ENCODE data around the gene DGUOK.
A peak's percentile ranks its signal among the peaks of the same experiment; 100 is the strongest.

DGUOK gene

GRCh38 chr2:73956218-73956865 is 29.7 kb downstream of the DGUOK start:
- DNase-seq = no peak

- DNase-seq = no peak
These were observed 34.6 kb downstream of the DGUOK start for GRCh38 chr2:73961274-73961673.

- no peak for DNase-seq
These were observed 35.3 kb downstream of the DGUOK start for GRCh38 chr2:73961823-73962615.

GRCh38 chr2:73962798-73963197 is 36.1 kb downstream of the DGUOK start:
- DNase-seq = no peak

- no peak for DNase-seq
These were observed 36.9 kb downstream of the DGUOK start for GRCh38 chr2:73963385-73964120.

GRCh38 chr2:73964223-73964622 is 37.5 kb downstream of the DGUOK start:
- DNase-seq = no peak

GRCh38 chr2:73965053-73965452 is 38.4 kb downstream of the DGUOK start:
- no peak for DNase-seq

- DNase-seq = no peak
These were observed 41.8 kb downstream of the DGUOK start for GRCh38 chr2:73968357-73968937.

GRCh38 chr2:73969356-73969755 is 42.7 kb downstream of the DGUOK start:
- DNase-seq = no peak

GRCh38 chr2:73970141-73970803 is 43.6 kb downstream of the DGUOK start:
- no peak for DNase-seq

GRCh38 chr2:73970850-73971471 is 44.3 kb downstream of the DGUOK start:
- peak; percentile 88 for DNase-seq

- DNase-seq = no peak
These were observed 45.0 kb downstream of the DGUOK start for GRCh38 chr2:73971722-73972121.

GRCh38 chr2:73972846-73973245 is 46.2 kb downstream of the DGUOK start:
- no peak for DNase-seq

- DNase-seq = no peak
These were observed 49.1 kb downstream of the DGUOK start for GRCh38 chr2:73975731-73976130.

GRCh38 chr2:73976803-73977202 is 50.1 kb downstream of the DGUOK start:
- no peak for DNase-seq

- DNase-seq = no peak
These were observed 50.8 kb downstream of the DGUOK start for GRCh38 chr2:73977466-73977865.

GRCh38 chr2:73979021-73979420 is 52.3 kb downstream of the DGUOK start:
- peak; percentile 47 for DNase-seq

- DNase-seq = no peak
These were observed 53.0 kb downstream of the DGUOK start for GRCh38 chr2:73979686-73980085.

- DNase-seq = no peak
These were observed 53.9 kb downstream of the DGUOK start for GRCh38 chr2:73980566-73980965.

- DNase-seq = no peak
These were observed 54.7 kb downstream of the DGUOK start for GRCh38 chr2:73981081-73982001.

- DNase-seq = no peak
These were observed 55.5 kb downstream of the DGUOK start for GRCh38 chr2:73982140-73982617.

All from GDM1 (cell line).